RCC 7860 (cell line): ENCODE results near the gene C3orf62.
"Not testable (repeated sequence)": the region's sequence is repeated elsewhere in the genome, so short reads cannot be mapped to it uniquely, and the experiment has no call there.

Source experiments
- DNase-seq: peaks from one replicate; pipeline ENCODE4 v3.0.0-alpha.2; 2015; ENCODE audit warnings: low spot score
- FAIRE-seq: peaks from 2 replicates; lab custom pipeline; 2012; peaks lifted over from hg19 to GRCh38; lab: Jason Lieb, UNC

Gene C3orf62

DNA sequence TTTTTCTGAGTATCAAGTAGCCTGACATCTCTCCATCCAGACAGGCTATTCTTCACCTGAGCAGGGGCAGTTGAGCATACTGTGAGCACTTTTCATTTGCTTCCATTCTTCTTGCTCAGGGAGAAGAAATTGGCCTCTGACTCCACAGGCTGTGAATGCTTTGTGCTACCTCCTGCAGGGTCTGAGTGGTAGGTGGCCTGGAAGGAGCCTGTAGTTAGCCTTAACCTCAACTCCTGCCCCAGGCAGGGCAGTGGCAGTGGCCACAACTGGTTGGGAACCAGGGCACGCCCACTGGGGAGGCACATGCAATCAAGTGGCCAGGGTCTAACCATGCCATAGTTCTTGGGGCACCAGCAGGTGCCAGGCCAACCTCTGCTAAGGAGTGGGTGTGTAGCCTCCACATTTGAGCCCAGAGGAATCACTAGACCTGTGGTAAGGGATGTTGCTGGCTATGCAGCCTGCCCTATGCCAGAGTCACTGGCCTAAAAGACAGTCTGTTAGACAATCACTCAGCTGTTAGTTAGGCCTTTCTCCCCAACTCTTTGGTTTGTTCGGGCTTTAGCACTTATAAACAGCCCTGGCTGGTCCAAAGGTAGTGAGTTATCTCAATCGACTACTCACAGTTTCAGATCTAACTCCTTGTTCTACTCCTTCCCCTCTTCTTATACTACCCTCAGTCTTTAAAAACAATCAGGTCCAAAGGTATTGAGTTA is 7.4 kb downstream of the C3orf62 start:
- no peak for DNase-seq
- FAIRE-seq, result no peak

DNA sequence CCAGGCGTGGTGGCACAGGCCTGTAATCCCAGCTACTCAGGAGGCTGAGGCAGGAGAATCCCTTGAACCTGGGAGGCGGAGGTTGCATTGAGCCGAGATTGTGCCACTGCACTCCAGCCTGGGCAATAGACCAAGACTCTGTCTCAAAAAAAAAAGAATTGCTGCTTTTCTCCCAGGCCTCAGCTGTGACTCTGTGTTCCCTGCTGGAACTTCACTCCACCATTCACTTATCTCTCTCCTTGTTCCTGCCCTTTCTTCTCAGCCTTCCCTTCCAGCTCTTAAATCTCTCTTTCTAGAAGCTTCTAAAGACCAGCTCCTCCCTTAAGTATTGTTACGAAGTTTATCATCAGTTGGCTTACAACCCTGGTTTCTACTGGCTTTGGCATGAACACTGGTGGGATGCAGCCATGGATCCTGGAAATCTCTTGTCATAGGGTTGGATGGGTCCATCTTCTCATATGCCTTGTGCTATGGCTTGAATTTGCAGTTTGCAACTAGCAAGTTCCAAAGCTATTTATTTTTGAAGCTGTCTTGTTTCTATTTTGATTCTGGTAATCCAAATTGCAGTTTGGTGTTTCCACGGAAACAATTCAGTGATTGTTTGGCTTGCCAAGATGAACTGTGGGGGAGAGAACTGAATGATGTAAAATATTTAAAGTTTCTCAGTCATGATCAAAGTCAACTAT is 10.5 kb downstream of the C3orf62 start:
- no peak for DNase-seq

DNA sequence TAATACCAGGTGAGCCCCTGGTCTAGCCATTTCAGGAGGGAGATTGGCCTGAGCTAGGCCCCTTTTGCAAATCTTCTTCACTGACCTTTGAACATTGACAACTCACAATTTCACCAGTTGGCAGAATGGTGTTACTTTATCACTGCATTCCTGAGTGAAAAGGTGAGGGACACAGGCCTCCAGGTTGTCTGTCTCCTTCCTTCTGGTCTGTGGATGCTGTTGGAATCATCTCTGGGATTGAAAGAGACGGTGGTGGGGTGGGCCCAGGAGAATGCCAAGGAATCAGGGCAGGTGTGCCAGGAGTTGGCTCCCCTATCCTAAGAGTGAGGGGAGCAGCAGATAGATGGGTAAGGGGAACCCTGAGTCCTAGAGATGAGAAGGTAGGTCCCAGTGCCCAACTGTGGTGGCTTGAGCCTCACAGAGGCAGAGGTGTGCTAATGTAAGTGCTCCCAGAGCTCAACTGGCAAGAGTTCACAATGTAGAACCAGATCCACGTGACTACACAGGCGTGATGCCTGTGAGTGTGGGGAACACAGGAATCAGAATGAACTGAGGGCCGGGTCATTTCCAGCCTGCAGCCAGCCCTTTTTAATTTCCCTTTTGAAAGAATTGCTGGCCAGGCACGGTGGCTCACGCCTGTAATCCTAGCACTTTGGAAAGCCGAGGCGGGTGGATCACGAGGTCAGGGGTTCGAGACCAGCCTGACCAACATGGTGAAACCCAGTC is 11.2 kb downstream of the C3orf62 start:
- DNase-seq (no peak), FAIRE-seq (no peak)

More for the DNA sequence above, 10.5 kb downstream of the C3orf62 start:
- FAIRE-seq, result no peak

DNA sequence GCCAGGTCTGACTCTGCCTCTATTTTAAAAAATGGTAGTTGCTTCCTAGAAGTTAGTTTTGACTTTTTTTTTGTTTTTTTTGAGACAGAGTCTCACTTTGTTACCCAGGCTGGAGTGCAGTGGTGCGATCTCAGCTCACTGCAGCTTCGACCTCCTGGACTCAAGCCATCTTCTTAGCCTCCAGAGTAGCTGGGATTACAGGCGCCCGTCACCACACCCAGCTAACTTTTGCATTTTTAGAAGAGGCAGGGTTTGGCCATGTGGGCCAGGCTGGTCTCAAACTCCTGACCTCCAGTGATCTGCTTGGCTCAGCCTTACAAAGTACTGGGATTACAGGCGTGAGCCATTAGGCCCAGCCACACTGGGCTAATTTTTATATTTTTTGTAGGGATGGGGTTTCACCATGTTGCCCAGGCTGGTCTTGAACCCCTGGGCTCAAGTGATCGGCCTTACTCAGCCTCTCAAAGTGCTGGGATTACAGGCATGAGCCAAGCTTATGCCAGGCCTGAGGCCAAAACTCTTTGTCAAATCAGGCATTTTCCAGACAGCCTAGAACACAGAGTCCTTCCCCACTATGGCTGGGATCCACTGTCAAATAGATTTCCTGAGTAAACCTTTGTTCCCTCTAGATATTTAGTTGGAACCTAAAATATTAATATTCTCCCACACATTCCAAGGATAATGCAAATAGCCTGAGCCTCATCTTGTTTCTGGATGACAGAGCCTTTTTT is 13.7 kb downstream of the C3orf62 start:
- FAIRE-seq, result no peak
- no peak for DNase-seq

DNA sequence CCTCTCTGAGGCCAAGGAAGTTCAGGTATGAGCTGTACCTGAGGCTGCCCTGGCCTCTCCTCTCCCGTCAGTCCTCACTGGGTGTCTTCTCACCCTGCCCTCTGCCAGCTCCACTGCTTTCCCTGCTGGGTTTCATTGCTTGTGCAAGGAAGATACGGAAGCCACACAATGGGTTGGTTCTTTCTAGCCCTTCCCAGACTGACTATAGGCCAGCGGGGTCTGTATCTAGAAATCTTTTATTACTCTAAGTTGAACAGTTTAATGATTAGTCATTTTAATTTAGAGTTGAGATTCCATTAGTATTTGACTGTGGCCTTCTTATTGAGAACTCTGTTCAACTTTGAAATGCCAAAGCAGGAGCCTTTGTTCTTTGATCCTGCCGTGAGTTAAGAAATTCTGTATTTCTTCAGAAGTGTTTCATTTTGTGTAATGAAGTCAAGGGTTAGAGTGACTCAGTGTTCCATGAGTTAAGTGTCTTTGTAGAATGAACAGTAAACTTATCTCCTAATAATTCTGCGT is 16.2 kb downstream of the C3orf62 start:
- FAIRE-seq, result no peak
- no peak for DNase-seq

- DNase-seq (no peak), FAIRE-seq (no peak)
These were observed 19.8 kb downstream of the C3orf62 start for GRCh38 chr3:49257187-49257586.

DNA sequence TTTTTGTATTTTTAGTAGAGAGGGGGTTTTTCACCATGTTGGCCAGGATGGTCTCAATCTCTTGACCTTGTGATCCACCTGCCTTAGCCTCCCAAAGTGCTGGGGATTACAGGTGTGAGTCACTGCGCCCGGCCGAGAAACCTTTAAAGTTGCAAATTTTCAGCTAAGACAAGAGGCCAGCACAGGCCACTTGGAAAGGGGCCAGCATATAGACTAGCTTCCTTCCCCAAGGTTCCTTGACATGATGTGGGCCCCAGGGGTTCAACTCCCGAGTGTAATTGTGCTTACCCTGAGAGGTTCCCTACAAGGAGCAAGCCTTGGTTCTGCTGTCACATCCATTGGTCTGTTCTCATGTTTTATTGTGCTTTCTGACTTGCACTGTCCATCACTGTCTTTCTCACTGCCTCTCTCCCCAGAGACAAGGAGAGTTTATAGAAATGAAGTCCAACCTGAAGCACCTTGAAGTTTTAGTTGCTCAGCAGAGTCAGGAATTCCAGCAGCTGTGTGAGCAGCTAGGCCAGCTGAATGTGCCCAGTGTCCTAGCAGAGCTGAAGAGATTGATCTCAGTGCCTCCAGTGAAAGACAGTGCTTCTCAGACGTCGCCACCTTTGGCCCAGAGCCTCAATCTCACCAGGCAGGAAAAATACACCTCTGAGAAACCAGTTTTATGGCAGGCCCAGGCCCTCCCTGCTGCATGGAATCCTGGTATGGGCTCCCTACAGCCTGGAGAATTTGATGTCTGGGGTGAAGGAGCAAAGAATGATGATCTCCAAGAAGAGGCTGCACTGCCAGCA is 21.1 kb downstream of the C3orf62 start:
- DNase-seq (no peak), FAIRE-seq (no peak)

GRCh38 chr3:49255112-49255511 is 21.9 kb downstream of the C3orf62 start:
- no peak for FAIRE-seq
- peak; percentile 18 for DNase-seq

- FAIRE-seq, result no peak
- DNase-seq, result no peak
These were observed 23.5 kb downstream of the C3orf62 start for GRCh38 chr3:49253512-49253911.

GRCh38 chr3:49248840-49249227 is 28.2 kb downstream of the C3orf62 start:
- DNase-seq (no peak), FAIRE-seq (no peak)

DNA sequence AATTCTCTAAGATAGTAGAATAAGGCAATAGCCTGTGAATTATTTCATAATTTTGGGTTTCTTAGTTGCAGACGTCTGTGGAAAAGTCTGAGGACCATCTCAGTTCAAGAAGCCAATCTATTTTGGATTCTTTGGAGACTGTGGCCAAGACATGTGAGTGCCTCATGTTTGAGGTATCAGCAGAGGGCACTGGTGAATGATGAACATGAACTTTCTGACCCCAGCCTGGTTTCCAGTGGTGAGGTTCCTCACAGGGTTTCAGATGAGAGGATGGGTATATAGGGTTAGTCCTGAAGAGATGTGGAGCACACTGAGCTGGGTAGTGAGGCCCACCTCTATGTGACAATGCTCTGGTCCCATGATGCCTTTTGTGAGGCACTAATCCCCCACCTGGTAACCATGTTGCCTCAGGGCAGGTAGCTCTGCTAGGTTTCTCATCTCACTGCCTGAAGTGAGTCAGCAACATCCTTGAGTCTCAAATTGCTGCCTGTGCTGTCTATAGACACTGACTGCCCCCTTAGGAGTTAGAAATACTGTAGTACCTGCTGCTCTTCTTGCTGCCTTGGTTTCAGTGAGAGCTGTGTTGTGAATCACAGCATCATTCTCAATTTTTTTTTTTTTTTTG is 32.3 kb downstream of the C3orf62 start:
- DNase-seq (no peak), FAIRE-seq (no peak)

- not testable (repeated sequence) for DNase-seq, FAIRE-seq
These were observed 36.9 kb downstream of the C3orf62 start for GRCh38 chr3:49240091-49240490.

DNA sequence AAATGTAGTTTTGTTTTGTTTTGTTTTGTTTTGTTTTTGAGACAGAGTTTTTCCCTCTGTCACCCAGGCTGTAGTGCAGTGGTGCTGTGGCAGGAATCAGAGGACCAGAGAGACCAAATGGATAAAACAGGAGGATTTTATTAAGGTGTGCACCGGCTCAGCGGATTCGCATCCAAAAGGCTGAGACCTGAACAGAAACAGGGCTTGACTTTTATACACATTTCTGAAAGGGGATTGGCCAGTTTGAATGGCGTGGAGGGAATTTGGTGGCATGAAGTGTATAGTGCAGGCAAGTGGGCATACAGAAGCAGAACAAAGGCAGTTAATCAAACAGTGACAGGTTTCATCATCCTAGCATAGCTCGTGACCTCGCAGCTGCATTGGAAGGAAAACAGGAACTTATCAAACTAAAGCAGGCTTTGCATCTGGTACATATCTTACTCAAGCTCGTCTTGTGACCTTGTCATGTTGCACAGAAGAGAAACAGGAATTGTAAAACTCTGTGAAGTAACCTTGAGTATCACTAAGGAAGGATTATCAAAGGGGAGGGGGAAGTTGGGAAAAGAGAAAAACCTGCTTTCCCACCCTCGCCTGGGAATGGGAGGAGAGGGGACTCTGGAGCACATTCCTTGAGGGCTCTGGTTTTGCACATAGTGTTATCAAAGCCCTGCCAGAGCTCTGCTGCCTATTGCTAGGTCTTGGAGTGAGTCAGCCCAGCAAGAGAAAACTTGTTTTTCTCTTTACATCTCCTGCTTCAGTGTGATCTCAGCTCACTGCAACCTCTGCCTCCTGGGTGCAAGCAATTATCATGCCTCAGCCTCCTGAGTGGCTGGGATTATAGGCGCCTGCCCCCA is 38.5 kb downstream of the C3orf62 start:
- FAIRE-seq, result no peak
- DNase-seq, result no peak

- DNase-seq (no peak), FAIRE-seq (no peak)
These were observed 39.7 kb downstream of the C3orf62 start for GRCh38 chr3:49237344-49237743.

DNA sequence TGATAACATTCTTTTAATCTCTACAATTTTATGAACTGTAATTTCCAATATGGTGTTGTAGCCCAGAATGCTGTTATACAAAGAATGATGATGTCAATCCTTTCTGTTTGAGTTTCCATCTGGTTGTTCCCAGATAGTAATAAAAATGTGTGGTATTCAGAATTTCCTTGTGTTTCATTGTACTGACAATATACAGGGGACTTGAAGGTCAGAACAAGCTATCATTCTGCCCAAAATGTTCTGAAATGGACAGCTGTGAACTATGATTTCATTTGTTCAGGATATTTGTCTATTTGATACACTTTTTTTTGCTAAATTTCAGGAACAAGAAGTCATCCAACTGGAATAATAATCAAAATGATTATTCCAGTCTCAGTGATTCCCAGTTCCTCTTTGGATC is 40.8 kb downstream of the C3orf62 start:
- FAIRE-seq (no peak), DNase-seq (no peak)

GRCh38 chr3:49228817-49229216 is 48.2 kb downstream of the C3orf62 start:
- not testable (repeated sequence) for FAIRE-seq, DNase-seq

DNA sequence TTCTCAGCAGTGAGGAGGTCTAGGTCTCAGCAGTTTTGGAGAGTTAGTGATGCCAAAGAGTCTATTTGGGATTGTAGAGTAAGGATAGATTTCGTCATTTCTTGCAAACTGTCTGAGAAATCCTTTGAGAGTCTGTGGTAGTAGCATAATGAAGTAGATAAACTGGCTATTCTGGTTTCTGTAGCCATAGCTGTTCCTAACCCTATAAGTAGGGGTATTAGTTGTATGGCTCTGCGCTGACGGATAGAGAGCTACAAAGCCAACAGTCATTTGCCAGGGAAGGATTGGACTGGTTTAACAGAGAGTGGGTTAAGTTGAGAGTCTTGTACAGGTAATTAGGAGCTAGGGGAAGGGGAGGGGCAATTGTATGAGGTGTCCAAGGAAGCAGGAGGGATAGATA is 55.0 kb downstream of the C3orf62 start:
- FAIRE-seq, result no peak
- DNase-seq, result no peak

GRCh38 chr3:49220985-49221563 is 56.0 kb downstream of the C3orf62 start:
- not testable (repeated sequence) for FAIRE-seq, DNase-seq
